HEK293 (cell line): ENCODE measurements around the gene SMPD3.

ENCODE experiments used
- CTCF ChIA-PET: fragments of 350-600 bp; formaldehyde crosslinking; extraction: SDS; loops from one replicate; lab custom pipeline; 2021; ENCODE audit warnings: antibody characterized with exemption; lab: Yijun Ruan, JAX
- POLR2A ChIA-PET: fragments of 300-600 bp; formaldehyde crosslinking; extraction: SDS; loops from one replicate; lab custom pipeline; 2020; ENCODE audit warnings: antibody characterized with exemption, inconsistent platforms; lab: Yijun Ruan, JAX
- H3K27ac ChIP-seq: fragments of 200-500 bp; sonication (Bioruptor generic); 2 replicates; pipeline ENCODE4 v1.5.1; 2014; ENCODE audit warnings: low read depth, low read length, control low read depth, inconsistent platforms; ENCODE audit errors: extremely low read depth
- H3K36me3 ChIP-seq, 2 experiments: fragments of 200-500 bp in 1 of 2; sonication (Bioruptor generic) in 1 of 2; 1 replicate in 1 of 2; 2 replicates in 1 of 2; pipeline ENCODE4 v1.5.1; 2014 to 2017; ENCODE audit warnings: inconsistent platforms in 2 of 2, low read length in 2 of 2; ENCODE audit not compliant: control insufficient read depth in 2 of 2, insufficient read depth in 1 of 2
- H3K4me1 ChIP-seq: fragments of 200-500 bp; sonication (Bioruptor generic); 2 replicates; pipeline ENCODE4 v1.5.1; 2014; ENCODE audit warnings: mild to moderate bottlenecking, low read length, inconsistent platforms; ENCODE audit not compliant: control insufficient read depth, insufficient read depth
- H3K4me3 ChIP-seq: 2 replicates; pipeline ENCODE4 v1.5.1; 2011; ENCODE audit warnings: low read depth, mild to moderate bottlenecking, control low read depth, low read length, moderate library complexity
- H3K9me3 ChIP-seq: fragments of 200-500 bp; sonication (Bioruptor generic); 2 replicates; pipeline ENCODE4 v1.5.1; 2014; ENCODE audit warnings: low read depth, low read length, inconsistent platforms; ENCODE audit not compliant: control insufficient read depth, insufficient read depth
- FEZF1 ChIP-seq: fragments of 450-650 bp; formaldehyde crosslinking; IDR thresholded peaks from 2 replicates; pipeline ENCODE4 v1.5.1; 2016; ENCODE audit warnings: missing biosample characterization, missing genetic modification characterization
- GFI1B ChIP-seq: fragments of 450-650 bp; formaldehyde crosslinking; IDR thresholded peaks from 2 replicates; pipeline ENCODE4 v1.5.1; 2016; ENCODE audit warnings: missing biosample characterization, missing genetic modification characterization
- HOXC10 ChIP-seq: sonication (generic); formaldehyde crosslinking; IDR thresholded peaks from 2 replicates; pipeline ENCODE4 v1.8.1; 2023; ENCODE audit warnings: mild to moderate bottlenecking, missing genetic modification reagents
- KLF9 ChIP-seq: fragments of 450-650 bp; formaldehyde crosslinking; IDR thresholded peaks from 2 replicates; pipeline ENCODE4 v1.5.1; 2016; ENCODE audit warnings: missing biosample characterization, missing genetic modification characterization, low read depth
- OVOL3 ChIP-seq: fragments of 450-650 bp; formaldehyde crosslinking; IDR thresholded peaks from 2 replicates; pipeline ENCODE4 v1.5.1; 2016; ENCODE audit warnings: missing biosample characterization, missing genetic modification characterization
- SCRT1 ChIP-seq: fragments of 450-650 bp; formaldehyde crosslinking; IDR thresholded peaks from 2 replicates; pipeline ENCODE4 v1.5.1; 2016; ENCODE audit warnings: missing biosample characterization, missing genetic modification characterization, borderline replicate concordance
- SCRT2 ChIP-seq: fragments of 450-650 bp; formaldehyde crosslinking; IDR thresholded peaks from 2 replicates; pipeline ENCODE4 v1.5.1; 2016; ENCODE audit warnings: missing biosample characterization, missing genetic modification characterization
- SP3 ChIP-seq: fragments of 450-650 bp; formaldehyde crosslinking; IDR thresholded peaks from 2 replicates; pipeline ENCODE4 v1.5.1; 2016; ENCODE audit warnings: missing biosample characterization, missing genetic modification characterization
- ZBTB10 ChIP-seq: fragments of 450-650 bp; formaldehyde crosslinking; IDR thresholded peaks from 2 replicates; pipeline ENCODE4 v1.5.1; 2016; ENCODE audit warnings: missing biosample characterization, missing genetic modification characterization
- ZFP69B ChIP-seq: fragments of 450-650 bp; formaldehyde crosslinking; IDR thresholded peaks from 2 replicates; pipeline ENCODE4 v1.5.1; 2016; ENCODE audit warnings: missing biosample characterization, missing genetic modification characterization
- ZNF114 ChIP-seq: fragments of 450-650 bp; formaldehyde crosslinking; IDR thresholded peaks from 2 replicates; pipeline ENCODE4 v1.5.0; 2017; ENCODE audit warnings: missing biosample characterization, missing genetic modification characterization
- ZNF133 ChIP-seq: fragments of 450-650 bp; formaldehyde crosslinking; IDR thresholded peaks from 2 replicates; pipeline ENCODE4 v1.5.1; 2016; ENCODE audit warnings: missing biosample characterization, missing genetic modification characterization
- ZNF174 ChIP-seq: fragments of 450-650 bp; formaldehyde crosslinking; IDR thresholded peaks from 2 replicates; pipeline ENCODE4 v1.5.0; 2017; ENCODE audit warnings: missing biosample characterization, mild to moderate bottlenecking, missing genetic modification characterization
- ZNF202 ChIP-seq: fragments of 450-650 bp; formaldehyde crosslinking; IDR thresholded peaks from 2 replicates; pipeline ENCODE4 v1.5.1; 2016; ENCODE audit warnings: missing biosample characterization, missing genetic modification characterization, borderline replicate concordance
- ZNF274 ChIP-seq, 2 experiments: fragments of 200-500 bp in 1 of 2; fragments of 450-650 bp in 1 of 2; sonication (Bioruptor generic) in 1 of 2; formaldehyde crosslinking in 1 of 2; IDR thresholded peaks; 2 replicates each; pipeline versions ENCODE4 v1.5.1 to v1.6.1; 2014 to 2016; ENCODE audit warnings: borderline replicate concordance in 1 of 2, inconsistent platforms in 1 of 2, low read length in 1 of 2, missing biosample characterization in 1 of 2, missing genetic modification characterization in 1 of 2
- ZNF394 ChIP-seq: fragments of 450-650 bp; formaldehyde crosslinking; IDR thresholded peaks from 2 replicates; pipeline ENCODE4 v1.5.1; 2016; ENCODE audit warnings: missing biosample characterization, missing genetic modification characterization, mild to moderate bottlenecking, moderate library complexity, borderline replicate concordance
- ZNF473 ChIP-seq: fragments of 450-650 bp; formaldehyde crosslinking; IDR thresholded peaks from 2 replicates; pipeline ENCODE4 v1.5.1; 2017; ENCODE audit warnings: missing biosample characterization, missing genetic modification characterization
- ZNF48 ChIP-seq: fragments of 450-650 bp; formaldehyde crosslinking; IDR thresholded peaks from 2 replicates; pipeline ENCODE4 v1.5.1; 2016; ENCODE audit warnings: missing biosample characterization, missing genetic modification characterization
- ZNF514 ChIP-seq: fragments of 450-650 bp; formaldehyde crosslinking; IDR thresholded peaks from 2 replicates; pipeline ENCODE4 v1.5.1; 2016; ENCODE audit warnings: missing biosample characterization, missing genetic modification characterization
- ZNF621 ChIP-seq: fragments of 450-650 bp; formaldehyde crosslinking; IDR thresholded peaks from 2 replicates; pipeline ENCODE4 v1.5.1; 2017; ENCODE audit warnings: missing biosample characterization, missing genetic modification characterization
- ZNF707 ChIP-seq: fragments of 450-650 bp; formaldehyde crosslinking; IDR thresholded peaks from 2 replicates; pipeline ENCODE4 v1.5.1; 2016; ENCODE audit warnings: missing biosample characterization, missing genetic modification characterization
- ZNF843 ChIP-seq: fragments of 450-650 bp; formaldehyde crosslinking; IDR thresholded peaks from 2 replicates; pipeline ENCODE4 v1.5.1; 2016; ENCODE audit warnings: missing biosample characterization, missing genetic modification characterization
- TF ChIP-seq, protein P1 (sequence below): fragments of 450-650 bp; formaldehyde crosslinking; IDR thresholded peaks from 2 replicates; pipeline ENCODE4 v1.5.1; 2016; ENCODE audit warnings: missing biosample characterization, missing genetic modification characterization
- TF ChIP-seq, protein P2 (sequence below): fragments of 450-650 bp; formaldehyde crosslinking; IDR thresholded peaks from 2 replicates; pipeline ENCODE4 v1.5.1; 2016; ENCODE audit warnings: missing biosample characterization, missing genetic modification characterization, borderline replicate concordance

Gene SMPD3

GRCh38 chr16:68459457-68459856 lies 11.1 kb upstream of the SMPD3 start:
- ChIA-PET CTCF (interaction anchor here (0.7 kb wide), 1 partner anchor 416 kb away, joined by 3 read pairs; no protein-coding TSS in a partner anchor), POLR2A (interaction anchor here (0.6 kb wide), 1 partner anchor 27 kb away, joined by 3 read pairs; no protein-coding TSS in a partner anchor)
- H3K36me3 ChIP-seq: no peaks in the 10 kb centered on the region
- H3K27ac ChIP-seq: no peak overlapping the region
- H3K4me1 ChIP-seq: no peaks in the 10 kb centered on the region
- H3K4me3 ChIP-seq: no peak overlapping the region
- TF ChIP-seq HOXC10 (CRISPR knock-in tag) (no peak), ZNF274 (IDR thresholded peaks at IDR 0.05; ENCODE audit: low read length) (no peak), ZNF274 (tag by site-specific recombination; IDR thresholded peaks at IDR 0.05; ENCODE audit: borderline replicate concordance) (no peak), GFI1B (tag by site-specific recombination) (no peak), ZBTB10 (tag by site-specific recombination) (no peak), ZNF114 (tag by site-specific recombination) (no peak), ZNF174 (tag by site-specific recombination) (no peak), ZNF514 (no peak), ZNF133 (no peak), FEZF1 (tag by site-specific recombination) (no peak), SP3 (tag by site-specific recombination) (no peak), ZNF707 (tag by site-specific recombination) (no peak), ZNF473 (no peak), ZNF394 (tag by site-specific recombination) (no peak)
- no peaks in the 10 kb centered on the region for H3K9me3 ChIP-seq

GRCh38 chr16:68458551-68458950 lies 10.2 kb upstream of the SMPD3 start:
- POLR2A ChIA-PET: no interaction called here
- CTCF ChIA-PET: interaction anchor here (0.6 to 1.1 kb wide), 2 partner anchors 8 to 13 kb away, joined by 3 to 4 read pairs; no protein-coding TSS in a partner anchor
- TF ChIP-seq ZFP69B (no peak), ZNF274 (IDR thresholded peaks at IDR 0.05; ENCODE audit: low read length) (no peak), ZNF274 (tag by site-specific recombination; IDR thresholded peaks at IDR 0.05; ENCODE audit: borderline replicate concordance) (no peak), SCRT2 (tag by site-specific recombination) (no peak), SP3 (tag by site-specific recombination) (no peak), ZNF202 (tag by site-specific recombination) (no peak), SCRT1 (tag by site-specific recombination) (no peak)
- TF ChIP-seq, protein P1, sequence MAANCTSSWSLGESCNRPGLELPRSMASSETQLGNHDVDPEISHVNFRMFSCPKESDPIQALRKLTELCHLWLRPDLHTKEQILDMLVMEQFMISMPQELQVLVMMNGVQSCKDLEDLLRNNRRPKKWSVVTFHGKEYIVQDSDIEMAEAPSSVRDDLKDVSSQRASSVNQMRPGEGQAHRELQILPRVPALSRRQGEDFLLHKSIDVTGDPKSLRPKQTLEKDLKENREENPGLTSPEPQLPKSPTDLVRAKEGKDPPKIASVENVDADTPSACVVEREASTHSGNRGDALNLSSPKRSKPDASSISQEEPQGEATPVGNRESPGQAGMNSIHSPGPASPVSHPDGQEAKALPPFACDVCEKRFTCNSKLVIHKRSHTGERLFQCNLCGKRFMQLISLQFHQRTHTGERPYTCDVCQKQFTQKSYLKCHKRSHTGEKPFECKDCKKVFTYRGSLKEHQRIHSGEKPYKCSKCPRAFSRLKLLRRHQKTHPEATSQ (tag by site-specific recombination): no peak
- H3K4me1 ChIP-seq: no peaks in the 10 kb centered on the region
- no peak overlapping the region for H3K27ac ChIP-seq
- no peak overlapping the region for H3K4me3 ChIP-seq
- no peaks in the 10 kb centered on the region for H3K9me3 ChIP-seq
- no peaks in the 10 kb centered on the region for H3K36me3 ChIP-seq

DNA sequence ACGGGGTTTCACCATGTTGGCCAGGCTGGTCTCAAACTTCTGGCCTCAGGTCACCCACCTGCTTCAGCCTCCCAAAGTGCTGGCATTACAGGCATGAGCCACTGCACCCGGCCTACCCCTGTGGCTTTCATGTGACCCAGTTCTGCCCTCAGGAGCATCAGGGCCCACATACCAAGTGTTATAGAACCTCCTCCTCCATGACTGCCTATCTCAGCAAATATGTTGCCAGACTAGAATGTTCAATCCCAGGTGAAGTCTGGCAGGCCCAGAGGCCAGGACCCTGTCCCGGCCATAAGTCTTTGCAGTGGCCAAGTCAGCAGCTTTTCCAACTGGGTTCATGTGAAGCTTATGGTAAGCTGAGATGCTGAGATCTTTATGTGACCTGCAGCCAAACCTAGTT lies 9.8 kb upstream of the SMPD3 start:
- no peaks in the 10 kb centered on the region for H3K4me1 ChIP-seq
- ChIA-PET POLR2A (interaction anchor here (0.6 kb wide), 1 partner anchor 22 kb away, joined by 10 read pairs; no protein-coding TSS in a partner anchor), CTCF (interaction anchor here (0.6 to 1.1 kb wide), 3 partner anchors 9 to 12 kb away, joined by 3 to 4 read pairs (median 3); no protein-coding TSS in a partner anchor)
- H3K36me3 ChIP-seq: no peaks in the 10 kb centered on the region
- no peak overlapping the region for H3K27ac ChIP-seq
- H3K4me3 ChIP-seq: no peak overlapping the region
- H3K9me3 ChIP-seq: no peaks in the 10 kb centered on the region
- TF ChIP-seq, protein P2, sequence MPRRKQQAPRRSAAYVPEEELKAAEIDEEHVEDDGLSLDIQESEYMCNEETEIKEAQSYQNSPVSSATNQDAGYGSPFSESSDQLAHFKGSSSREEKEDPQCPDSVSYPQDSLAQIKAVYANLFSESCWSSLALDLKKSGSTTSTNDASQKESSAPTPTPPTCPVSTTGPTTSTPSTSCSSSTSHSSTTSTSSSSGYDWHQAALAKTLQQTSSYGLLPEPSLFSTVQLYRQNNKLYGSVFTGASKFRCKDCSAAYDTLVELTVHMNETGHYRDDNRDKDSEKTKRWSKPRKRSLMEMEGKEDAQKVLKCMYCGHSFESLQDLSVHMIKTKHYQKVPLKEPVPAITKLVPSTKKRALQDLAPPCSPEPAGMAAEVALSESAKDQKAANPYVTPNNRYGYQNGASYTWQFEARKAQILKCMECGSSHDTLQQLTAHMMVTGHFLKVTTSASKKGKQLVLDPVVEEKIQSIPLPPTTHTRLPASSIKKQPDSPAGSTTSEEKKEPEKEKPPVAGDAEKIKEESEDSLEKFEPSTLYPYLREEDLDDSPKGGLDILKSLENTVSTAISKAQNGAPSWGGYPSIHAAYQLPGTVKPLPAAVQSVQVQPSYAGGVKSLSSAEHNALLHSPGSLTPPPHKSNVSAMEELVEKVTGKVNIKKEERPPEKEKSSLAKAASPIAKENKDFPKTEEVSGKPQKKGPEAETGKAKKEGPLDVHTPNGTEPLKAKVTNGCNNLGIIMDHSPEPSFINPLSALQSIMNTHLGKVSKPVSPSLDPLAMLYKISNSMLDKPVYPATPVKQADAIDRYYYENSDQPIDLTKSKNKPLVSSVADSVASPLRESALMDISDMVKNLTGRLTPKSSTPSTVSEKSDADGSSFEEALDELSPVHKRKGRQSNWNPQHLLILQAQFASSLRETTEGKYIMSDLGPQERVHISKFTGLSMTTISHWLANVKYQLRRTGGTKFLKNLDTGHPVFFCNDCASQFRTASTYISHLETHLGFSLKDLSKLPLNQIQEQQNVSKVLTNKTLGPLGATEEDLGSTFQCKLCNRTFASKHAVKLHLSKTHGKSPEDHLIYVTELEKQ: no peak
- TF ChIP-seq ZNF621 (tag by site-specific recombination) (no peak), ZNF843 (tag by site-specific recombination) (no peak), KLF9 (tag by site-specific recombination) (no peak), OVOL3 (no peak), ZNF48 (tag by site-specific recombination) (no peak)
